Astrocyte (in vitro differentiated cells and primary cell): Measurements from ENCODE around the gene ZNF732. TPM values are rescaled to one million over a fixed set of nuclear protein-coding genes. Genes with fewer than 3 reads are reported as not detected.
"Not testable (repeated sequence)": the region's sequence is repeated elsewhere in the genome, so short reads cannot be mapped to it uniquely, and the experiment has no call there.

Source experiments
- DNase-seq: peaks from one replicate; pipeline ENCODE4 v3.0.0-alpha.2; 2010; ENCODE audit warnings: low read depth
- FAIRE-seq: peaks from 2 replicates; lab custom pipeline; 2011; peaks lifted over from hg19 to GRCh38; lab: Jason Lieb, UNC
- H2AFZ ChIP-seq: 2 replicates; pipeline ENCODE4 v1.6.0; 2012; ENCODE audit warnings: low read depth, low read length, inconsistent platforms
- H3K27ac ChIP-seq: 2 replicates; pipeline ENCODE4 v1.5.1; 2011; ENCODE audit warnings: low read depth, low read length, inconsistent platforms
- H3K27me3 ChIP-seq: 2 replicates; pipeline ENCODE4 v1.6.0; 2011; ENCODE audit warnings: low read length, inconsistent platforms; ENCODE audit not compliant: insufficient read depth
- H3K36me3 ChIP-seq: 2 replicates; pipeline ENCODE4 v1.5.1; 2011; ENCODE audit warnings: low read length, inconsistent platforms; ENCODE audit not compliant: insufficient read depth
- H3K4me1 ChIP-seq: 2 replicates; pipeline ENCODE4 v1.5.1; 2011; ENCODE audit warnings: low read length, inconsistent platforms; ENCODE audit not compliant: insufficient read depth
- H3K4me2 ChIP-seq: 2 replicates; pipeline ENCODE4 v1.6.0; 2012; ENCODE audit warnings: low read length, inconsistent platforms
- H3K4me3 ChIP-seq: 2 replicates; pipeline ENCODE4 v1.5.1; 2011; ENCODE audit warnings: low read depth, mild to moderate bottlenecking, low read length, inconsistent platforms; ENCODE audit not compliant: insufficient read depth
- H3K79me2 ChIP-seq: 2 replicates; pipeline ENCODE4 v1.6.0; 2012; ENCODE audit warnings: mild to moderate bottlenecking, low read length, inconsistent platforms; ENCODE audit not compliant: insufficient read depth
- H3K9ac ChIP-seq: 2 replicates; pipeline ENCODE4 v1.6.0; 2012; ENCODE audit warnings: mild to moderate bottlenecking, low read length, inconsistent platforms
- H3K9me3 ChIP-seq: 2 replicates; pipeline ENCODE4 v1.5.1; 2012; ENCODE audit warnings: low read depth, mild to moderate bottlenecking, low read length, inconsistent platforms; ENCODE audit not compliant: insufficient read depth
- H4K20me1 ChIP-seq: 2 replicates; pipeline ENCODE4 v1.6.0; 2012; ENCODE audit warnings: low read length, inconsistent platforms; ENCODE audit not compliant: insufficient read depth
- H3K27ac Mint-ChIP-seq: one replicate; pipeline ENCODE4 v1.8.0; 2021; ENCODE audit warnings: mild to moderate bottlenecking, mixed read lengths; ENCODE audit not compliant: unreplicated experiment
- H3K27me3 Mint-ChIP-seq: one replicate; pipeline ENCODE4 v1.8.0; 2021; ENCODE audit warnings: low read depth, mixed read lengths; ENCODE audit not compliant: unreplicated experiment
- H3K36me3 Mint-ChIP-seq: one replicate; pipeline ENCODE4 v1.8.0; 2021; ENCODE audit warnings: low read depth, mixed read lengths; ENCODE audit not compliant: unreplicated experiment
- H3K4me1 Mint-ChIP-seq: one replicate; pipeline ENCODE4 v1.8.0; 2021; ENCODE audit warnings: low read depth, mixed read lengths; ENCODE audit not compliant: unreplicated experiment
- H3K4me3 Mint-ChIP-seq: one replicate; pipeline ENCODE4 v1.8.0; 2021; ENCODE audit warnings: mild to moderate bottlenecking, moderate library complexity, mixed read lengths; ENCODE audit not compliant: unreplicated experiment
- H3K9me3 Mint-ChIP-seq: one replicate; pipeline ENCODE4 v1.8.0; 2021; ENCODE audit warnings: mild to moderate bottlenecking, mixed read lengths; ENCODE audit not compliant: unreplicated experiment
- EZH2 ChIP-seq: IDR thresholded peaks from 2 replicates; pipeline ENCODE4 v1.6.1; 2012; ENCODE audit warnings: mild to moderate bottlenecking, low read length, inconsistent platforms; ENCODE audit not compliant: insufficient read depth
- total RNA-seq: library from RNA; stranded (reverse); gene quantifications from 2 replicates; pipeline ENCODE4 v1.2.1, GENCODE V29; 2021
- TF ChIP-seq, protein P1 (sequence below): IDR thresholded peaks from 2 replicates; pipeline ENCODE4 v1.5.1; 2011; ENCODE audit warnings: low read depth, mild to moderate bottlenecking, inconsistent platforms, low read length, moderate library complexity; ENCODE audit not compliant: insufficient read depth

The ZNF732 gene
- total RNA-seq, 1 donor from 2014 or later, result 1.4 TPM

GRCh38 chr4:271492-272103 lies 33.7 kb downstream of the ZNF732 start:
- no peaks in the 10 kb centered on the region for H3K36me3 ChIP-seq
- H3K4me3 Mint-ChIP-seq, result no peak overlapping the region
- H3K4me1 ChIP-seq, result no peaks in the 10 kb centered on the region
- H3K9ac ChIP-seq, result no peak overlapping the region
- FAIRE-seq (no peak), DNase-seq (no peak)
- TF ChIP-seq, protein P1, sequence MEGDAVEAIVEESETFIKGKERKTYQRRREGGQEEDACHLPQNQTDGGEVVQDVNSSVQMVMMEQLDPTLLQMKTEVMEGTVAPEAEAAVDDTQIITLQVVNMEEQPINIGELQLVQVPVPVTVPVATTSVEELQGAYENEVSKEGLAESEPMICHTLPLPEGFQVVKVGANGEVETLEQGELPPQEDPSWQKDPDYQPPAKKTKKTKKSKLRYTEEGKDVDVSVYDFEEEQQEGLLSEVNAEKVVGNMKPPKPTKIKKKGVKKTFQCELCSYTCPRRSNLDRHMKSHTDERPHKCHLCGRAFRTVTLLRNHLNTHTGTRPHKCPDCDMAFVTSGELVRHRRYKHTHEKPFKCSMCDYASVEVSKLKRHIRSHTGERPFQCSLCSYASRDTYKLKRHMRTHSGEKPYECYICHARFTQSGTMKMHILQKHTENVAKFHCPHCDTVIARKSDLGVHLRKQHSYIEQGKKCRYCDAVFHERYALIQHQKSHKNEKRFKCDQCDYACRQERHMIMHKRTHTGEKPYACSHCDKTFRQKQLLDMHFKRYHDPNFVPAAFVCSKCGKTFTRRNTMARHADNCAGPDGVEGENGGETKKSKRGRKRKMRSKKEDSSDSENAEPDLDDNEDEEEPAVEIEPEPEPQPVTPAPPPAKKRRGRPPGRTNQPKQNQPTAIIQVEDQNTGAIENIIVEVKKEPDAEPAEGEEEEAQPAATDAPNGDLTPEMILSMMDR, result no peak
- H3K27me3 Mint-ChIP-seq, result no peaks in the 10 kb centered on the region
- H3K27me3 ChIP-seq, result no peaks in the 10 kb centered on the region
- peaks cover 44% of the 10 kb centered on the region for H3K36me3 Mint-ChIP-seq
- peaks cover 30% of the 10 kb centered on the region for H3K9me3 ChIP-seq
- no peaks in the 10 kb centered on the region for H4K20me1 ChIP-seq
- H3K4me1 Mint-ChIP-seq, result no peaks in the 10 kb centered on the region
- H3K79me2 ChIP-seq, result no peaks in the 10 kb centered on the region
- no peak overlapping the region for H3K4me2 ChIP-seq
- no peak overlapping the region for H3K4me3 ChIP-seq
- no peak overlapping the region for H2AFZ ChIP-seq
- no peak overlapping the region for H3K27ac ChIP-seq
- peaks cover 62% of the 10 kb centered on the region for H3K9me3 Mint-ChIP-seq
- no peak overlapping the region for H3K27ac Mint-ChIP-seq

GRCh38 chr4:259240-259639 lies 46.0 kb downstream of the ZNF732 start:
- peaks cover 56% of the 10 kb centered on the region for H3K36me3 Mint-ChIP-seq
- not testable (repeated sequence) for H3K4me2 ChIP-seq, H3K27ac ChIP-seq, H3K27me3 Mint-ChIP-seq, H3K27me3 ChIP-seq, H4K20me1 ChIP-seq, H3K9ac ChIP-seq, H2AFZ ChIP-seq, FAIRE-seq, DNase-seq, H3K27ac Mint-ChIP-seq, H3K4me1 ChIP-seq, H3K79me2 ChIP-seq, H3K36me3 ChIP-seq, H3K4me1 Mint-ChIP-seq, H3K4me3 Mint-ChIP-seq, H3K4me3 ChIP-seq
- peaks cover 78% of the 10 kb centered on the region for H3K9me3 Mint-ChIP-seq
- peaks cover 54% of the 10 kb centered on the region for H3K9me3 ChIP-seq

DNA sequence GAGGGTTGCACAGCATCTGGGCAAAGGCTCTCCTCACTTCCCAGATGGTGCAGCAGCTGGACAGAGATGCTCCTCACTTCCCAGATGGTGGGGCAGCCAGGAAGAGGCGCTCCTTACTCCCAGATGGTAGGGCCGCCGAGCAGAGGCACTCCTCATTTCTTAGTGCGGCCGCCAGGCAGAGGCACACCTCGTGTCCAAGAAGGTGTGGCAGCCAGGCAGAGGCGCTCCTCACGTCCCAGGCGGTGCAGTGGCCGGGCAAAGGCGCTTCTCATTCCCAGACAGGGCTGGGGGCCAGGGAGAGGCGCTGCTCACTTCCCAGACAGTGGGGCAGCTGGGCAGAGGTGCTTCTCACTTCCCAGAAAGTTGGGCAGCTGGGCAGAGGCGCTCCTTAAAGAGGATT lies 48.8 kb downstream of the ZNF732 start:
- Histone ChIP-seq H3K4me2 (no peak overlapping the region), H3K27me3 (no peaks in the 10 kb centered on the region), H3K4me3 (no peak overlapping the region), H3K9me3 (peaks cover 41% of the 10 kb centered on the region), H3K4me1 (no peaks in the 10 kb centered on the region), H3K9ac (no peak overlapping the region), H3K79me2 (no peaks in the 10 kb centered on the region), H2AFZ (no peak overlapping the region), H3K27ac (no peak overlapping the region), H4K20me1 (no peaks in the 10 kb centered on the region), H3K36me3 (no peaks in the 10 kb centered on the region)
- peaks cover 47% of the 10 kb centered on the region for H3K36me3 Mint-ChIP-seq
- peaks cover 75% of the 10 kb centered on the region for H3K9me3 Mint-ChIP-seq
- DNase-seq, result no peak
- no peak overlapping the region for H3K27ac Mint-ChIP-seq
- no peak for FAIRE-seq
- H3K27me3 Mint-ChIP-seq, result no peaks in the 10 kb centered on the region
- no peak for TF ChIP-seq EZH2
- TF ChIP-seq, protein P1, result no peak
- no peaks in the 10 kb centered on the region for H3K4me1 Mint-ChIP-seq
- no peak overlapping the region for H3K4me3 Mint-ChIP-seq
